Measurements from ENCODE around the gene USP17L22. TPM values are rescaled to one million over a fixed set of nuclear protein-coding genes. Genes with fewer than 3 reads are reported as not detected.

The USP17L22 gene
- total and polyA plus RNA-seq, 2 donors: not detected

Other genes starting within 250 kb of the USP17L22 start
- gene FAM90A26, start 97.2 kb upstream of the USP17L22 start, total RNA-seq: not detected
- not detected for gene FAM90A26, start 97.2 kb upstream of the USP17L22 start, polyA plus RNA-seq
- not detected for gene USP17L10, start 57.0 kb upstream of the USP17L22 start, total RNA-seq
- gene USP17L10, start 57.0 kb upstream of the USP17L22 start, polyA plus RNA-seq: not detected
- gene USP17L11, start 52.2 kb upstream of the USP17L22 start, total RNA-seq: not detected
- not detected for gene USP17L11, start 52.2 kb upstream of the USP17L22 start, polyA plus RNA-seq
- not detected for gene USP17L12, start 47.5 kb upstream of the USP17L22 start, total RNA-seq
- not detected for gene USP17L12, start 47.5 kb upstream of the USP17L22 start, polyA plus RNA-seq
- not detected for gene USP17L13, start 42.7 kb upstream of the USP17L22 start, total RNA-seq
- gene USP17L13, start 42.7 kb upstream of the USP17L22 start, polyA plus RNA-seq: not detected
- gene USP17L15, start 33.2 kb upstream of the USP17L22 start, total RNA-seq: not detected
- not detected for gene USP17L15, start 33.2 kb upstream of the USP17L22 start, polyA plus RNA-seq
- gene USP17L17, start 23.7 kb upstream of the USP17L22 start, total RNA-seq: not detected
- gene USP17L17, start 23.7 kb upstream of the USP17L22 start, polyA plus RNA-seq: not detected
- gene USP17L18, start 19.0 kb upstream of the USP17L22 start, total RNA-seq: not detected
- gene USP17L18, start 19.0 kb upstream of the USP17L22 start, polyA plus RNA-seq: not detected
- gene USP17L19, start 14.2 kb upstream of the USP17L22 start, total RNA-seq: not detected
- not detected for gene USP17L19, start 14.2 kb upstream of the USP17L22 start, polyA plus RNA-seq
- not detected for gene USP17L20, start 9.5 kb upstream of the USP17L22 start, total RNA-seq
- not detected for gene USP17L20, start 9.5 kb upstream of the USP17L22 start, polyA plus RNA-seq
- gene USP17L21, start 4.7 kb upstream of the USP17L22 start, total RNA-seq: not detected
- not detected for gene USP17L21, start 4.7 kb upstream of the USP17L22 start, polyA plus RNA-seq
- gene USP17L24, start 57.5 kb downstream of the USP17L22 start, total RNA-seq: not detected
- gene USP17L24, start 57.5 kb downstream of the USP17L22 start, polyA plus RNA-seq: not detected
- not detected for gene USP17L25, start 62.3 kb downstream of the USP17L22 start, total RNA-seq
- not detected for gene USP17L25, start 62.3 kb downstream of the USP17L22 start, polyA plus RNA-seq
- not detected for gene USP17L26, start 67.0 kb downstream of the USP17L22 start, total RNA-seq
- gene USP17L26, start 67.0 kb downstream of the USP17L22 start, polyA plus RNA-seq: not detected
- gene USP17L5, start 71.8 kb downstream of the USP17L22 start, total RNA-seq: not detected
- gene USP17L5, start 71.8 kb downstream of the USP17L22 start, polyA plus RNA-seq: not detected
- gene USP17L27, start 76.5 kb downstream of the USP17L22 start, total RNA-seq: not detected
- not detected for gene USP17L27, start 76.5 kb downstream of the USP17L22 start, polyA plus RNA-seq
- gene USP17L28, start 81.3 kb downstream of the USP17L22 start, total RNA-seq: not detected
- gene USP17L28, start 81.3 kb downstream of the USP17L22 start, polyA plus RNA-seq: not detected
- not detected for gene USP17L29, start 86.0 kb downstream of the USP17L22 start, total RNA-seq
- not detected for gene USP17L29, start 86.0 kb downstream of the USP17L22 start, polyA plus RNA-seq
- not detected for gene USP17L30, start 95.5 kb downstream of the USP17L22 start, total RNA-seq
- not detected for gene USP17L30, start 95.5 kb downstream of the USP17L22 start, polyA plus RNA-seq
- not detected for gene DEFB131A, start 176.8 kb downstream of the USP17L22 start, total RNA-seq
- gene DEFB131A, start 176.8 kb downstream of the USP17L22 start, polyA plus RNA-seq: not detected

Measured in urinary bladder (tissue), 2 donors.